GM15510 (cell line): Measurements from ENCODE around the gene FHIT.

Experiments
- POLR2A ChIP-seq: IDR thresholded peaks from 3 replicates; pipeline ENCODE4 v1.6.1; 2011; ENCODE audit warnings: borderline replicate concordance; ENCODE audit not compliant: insufficient read length; ENCODE audit errors: extremely low read depth

The FHIT gene

DNA sequence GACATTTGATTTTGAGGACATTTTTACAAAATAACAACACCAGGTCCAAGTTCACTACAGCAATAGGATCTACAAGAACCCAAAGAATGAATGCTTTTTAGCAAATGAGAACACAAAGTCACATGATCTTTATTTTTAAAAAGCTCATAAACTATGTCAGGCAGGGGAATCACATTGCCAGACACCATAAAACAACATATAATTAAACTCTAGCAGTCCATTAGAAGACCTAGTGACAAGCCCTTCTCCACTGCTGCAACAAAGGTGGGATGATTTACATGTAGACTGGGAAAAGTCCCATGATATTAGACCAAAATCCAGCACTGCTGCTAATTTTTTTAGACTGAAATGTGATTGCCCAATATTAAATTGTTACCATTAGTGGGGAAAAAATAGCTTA, 92.6 kb downstream of the FHIT start:
- TF ChIP-seq POLR2A: no peak

DNA sequence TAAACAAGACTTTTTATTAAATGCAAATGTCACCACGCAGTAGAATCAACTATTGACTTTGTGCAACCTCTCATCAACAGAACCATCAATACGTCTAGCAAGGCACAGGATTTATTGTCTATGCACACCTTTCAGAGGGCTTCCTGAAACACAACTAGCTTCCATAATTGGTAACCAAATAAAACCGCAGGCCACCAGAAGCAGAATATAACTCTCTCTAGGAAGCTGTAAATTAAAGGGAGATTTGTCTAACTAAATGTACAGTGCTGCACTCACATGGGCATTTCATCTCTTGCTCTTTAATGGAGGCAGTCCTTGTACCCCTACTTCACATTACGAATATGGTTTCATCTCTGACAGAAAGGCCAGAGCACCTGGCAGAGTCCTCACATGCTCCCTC, 93.0 kb downstream of the FHIT start:
- TF ChIP-seq POLR2A: no peak

DNA sequence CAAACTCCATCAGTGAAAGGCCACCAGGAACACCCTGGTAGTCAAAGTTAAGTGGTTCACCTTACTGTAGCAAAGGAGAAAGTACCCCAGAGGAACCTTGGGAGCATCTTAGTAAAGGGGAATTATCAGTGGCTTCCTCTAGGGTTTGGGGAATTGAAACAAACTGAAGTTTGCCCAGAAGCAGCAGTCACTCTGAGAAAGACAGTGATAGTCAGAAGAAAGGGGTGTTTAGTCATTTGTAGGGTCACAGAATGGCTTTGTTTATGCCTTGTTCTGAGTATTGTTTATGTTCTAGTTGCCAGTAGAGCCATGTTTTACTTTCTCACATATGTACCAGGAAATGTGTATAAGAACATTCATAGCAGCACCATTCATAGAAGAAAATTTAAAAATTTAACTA, 93.8 kb downstream of the FHIT start:
- no peak for TF ChIP-seq POLR2A

DNA sequence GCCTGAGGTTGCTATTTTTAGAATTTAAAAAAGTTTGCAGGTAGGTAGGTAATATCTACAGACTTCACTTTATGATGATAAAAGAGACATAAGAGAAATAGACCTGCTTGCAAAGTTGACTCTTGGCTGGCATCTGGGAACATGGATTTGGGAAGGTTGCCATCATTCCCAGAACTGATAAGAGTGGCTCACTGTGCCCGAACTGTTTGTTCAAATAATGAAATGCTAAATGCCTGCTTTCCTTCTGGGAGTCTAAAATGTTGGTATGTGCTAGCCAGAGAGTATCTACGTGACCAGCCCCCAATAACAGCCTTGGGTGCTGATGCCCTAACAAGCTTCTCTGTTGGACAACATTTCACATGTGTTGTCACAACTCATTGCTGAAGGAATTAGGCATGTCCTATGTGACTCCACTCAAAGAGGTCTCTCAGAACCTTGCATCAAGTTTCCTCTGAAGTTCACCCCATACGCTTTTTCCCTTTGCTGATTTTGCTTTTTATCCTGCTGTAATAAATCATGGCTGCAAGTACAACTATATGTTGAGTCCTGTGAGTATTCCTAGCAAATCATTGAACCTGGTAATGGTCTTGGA, 95.5 kb downstream of the FHIT start:
- no peak for TF ChIP-seq POLR2A

DNA sequence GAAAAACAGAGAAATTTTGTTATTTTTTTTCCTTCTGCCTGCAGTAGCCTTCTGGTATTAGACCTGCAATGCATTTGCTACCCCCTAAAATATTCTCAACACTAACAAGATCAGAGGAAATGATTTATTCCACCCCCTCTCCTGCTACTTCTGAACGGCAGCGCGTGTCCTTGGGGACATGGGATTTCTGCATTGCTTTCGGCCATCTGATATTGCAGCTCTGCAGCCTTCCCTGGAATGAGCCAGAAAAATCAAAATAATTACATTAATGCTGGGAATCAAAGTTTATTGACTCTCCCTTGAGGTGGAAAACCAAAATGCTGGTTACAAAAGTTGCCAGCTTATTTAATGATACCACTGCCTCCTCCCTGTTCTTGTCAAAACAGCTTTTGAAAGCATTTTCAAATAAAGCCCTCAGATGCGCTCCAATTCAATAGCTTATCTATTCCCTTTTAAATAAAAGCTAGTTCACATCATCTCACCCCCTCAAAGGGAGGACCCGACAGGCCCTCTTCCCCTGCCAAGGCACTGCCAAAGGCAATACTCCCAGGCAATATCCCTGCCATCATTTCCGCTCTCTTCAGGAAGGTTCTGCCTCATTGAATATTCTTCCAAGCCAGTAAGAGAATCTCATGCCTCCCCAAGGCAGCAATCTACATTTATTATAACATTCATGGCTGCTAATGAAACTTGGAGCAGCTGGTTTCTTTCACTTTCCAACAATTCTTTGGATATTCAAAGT, 96.6 kb downstream of the FHIT start:
- TF ChIP-seq POLR2A: no peak

DNA sequence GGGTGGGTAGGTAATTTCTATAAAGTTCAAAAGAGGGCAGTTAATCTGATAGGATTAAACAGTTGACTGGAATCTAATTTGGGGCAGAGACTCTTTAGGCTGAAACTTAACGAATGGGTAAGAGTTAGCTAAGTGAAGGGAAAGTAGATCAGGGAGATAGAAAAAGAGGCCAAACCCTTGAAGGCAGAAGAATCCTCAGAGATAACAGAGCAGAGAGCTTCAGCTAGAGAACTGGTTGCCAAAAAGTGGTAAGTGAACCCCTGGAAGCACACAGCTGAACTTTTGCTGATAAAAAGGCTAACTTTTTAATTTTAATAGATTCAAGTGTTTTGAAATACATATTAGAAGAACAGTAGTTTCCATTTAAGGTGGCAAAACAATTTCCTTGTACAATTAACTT, 99.2 kb downstream of the FHIT start:
- no peak for TF ChIP-seq POLR2A

DNA sequence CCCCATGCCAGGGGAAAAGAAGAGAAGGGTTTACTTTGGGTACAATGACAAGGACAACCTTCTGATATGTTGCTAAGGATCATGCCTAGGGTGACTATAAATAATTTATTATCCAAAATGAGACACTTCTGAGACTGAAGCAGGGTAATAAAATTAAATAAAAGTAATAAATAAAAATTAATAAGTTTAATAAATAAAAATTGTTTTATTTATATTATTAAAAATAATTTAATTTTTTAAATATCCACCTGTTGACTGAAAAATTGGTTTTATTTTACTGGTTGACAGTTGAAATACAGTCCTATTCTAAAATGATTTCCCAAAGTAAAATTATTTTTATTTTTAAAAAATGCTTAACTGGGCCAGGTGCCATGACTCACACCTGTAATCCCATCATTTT, 102.0 kb downstream of the FHIT start:
- TF ChIP-seq POLR2A: no peak

DNA sequence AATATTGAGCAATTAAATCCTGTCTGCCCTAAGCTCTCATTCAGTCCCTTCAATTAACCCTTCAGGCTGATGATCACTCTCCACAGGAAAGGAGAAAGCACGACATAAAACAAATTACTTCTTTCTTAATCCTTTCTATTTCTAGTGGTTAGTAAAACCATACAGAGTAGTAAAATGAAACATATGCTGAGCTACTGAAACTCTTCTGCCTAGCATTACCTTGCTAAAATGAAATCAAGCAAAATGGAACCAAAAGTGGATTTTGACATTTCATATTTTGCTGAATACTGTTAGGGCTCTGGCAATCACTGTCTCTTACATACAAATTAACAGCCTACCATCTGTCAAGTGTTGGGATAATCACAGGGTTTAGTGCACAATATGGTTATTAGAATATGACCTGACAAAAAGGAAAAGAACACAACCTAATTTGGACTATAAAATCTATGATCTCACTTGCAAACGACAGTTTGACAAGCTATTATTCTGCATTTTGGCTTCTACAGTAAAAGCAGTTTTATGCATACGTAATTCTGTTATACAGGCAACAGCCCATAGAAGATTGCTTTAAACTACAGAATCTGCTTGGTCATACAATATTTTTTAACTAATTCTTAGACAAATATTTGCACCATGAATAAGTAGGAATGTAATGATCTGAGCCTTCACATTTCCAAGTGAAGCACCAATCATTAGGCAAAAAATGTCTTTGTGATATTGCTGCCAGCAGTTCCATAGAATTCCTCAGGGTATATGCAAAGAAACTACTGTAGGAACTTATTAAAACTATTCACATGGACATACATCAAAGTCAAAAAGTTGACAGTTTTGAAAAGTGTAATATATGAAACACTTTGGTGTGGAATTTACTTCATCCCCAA, 105.0 kb downstream of the FHIT start:
- no peak for TF ChIP-seq POLR2A

DNA sequence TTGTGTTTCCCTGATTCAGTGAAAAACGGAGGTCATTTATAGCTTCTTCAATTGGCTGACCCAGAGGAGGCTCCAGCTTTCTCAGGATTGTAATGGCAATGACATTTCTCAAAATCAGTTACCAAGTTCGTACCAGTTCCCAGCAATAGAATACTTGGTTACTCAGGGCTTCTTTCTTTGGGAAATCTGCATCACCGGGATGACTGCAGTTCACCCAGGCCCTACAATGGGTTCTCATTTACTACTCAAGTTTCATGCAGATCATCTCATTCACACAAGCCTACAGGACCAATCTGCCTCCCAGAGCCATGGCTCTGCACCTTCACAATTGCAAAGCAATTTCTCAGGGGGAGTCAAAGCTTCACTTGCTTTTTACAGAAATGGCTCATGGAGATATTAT, 109.6 kb downstream of the FHIT start:
- no peak for TF ChIP-seq POLR2A

DNA sequence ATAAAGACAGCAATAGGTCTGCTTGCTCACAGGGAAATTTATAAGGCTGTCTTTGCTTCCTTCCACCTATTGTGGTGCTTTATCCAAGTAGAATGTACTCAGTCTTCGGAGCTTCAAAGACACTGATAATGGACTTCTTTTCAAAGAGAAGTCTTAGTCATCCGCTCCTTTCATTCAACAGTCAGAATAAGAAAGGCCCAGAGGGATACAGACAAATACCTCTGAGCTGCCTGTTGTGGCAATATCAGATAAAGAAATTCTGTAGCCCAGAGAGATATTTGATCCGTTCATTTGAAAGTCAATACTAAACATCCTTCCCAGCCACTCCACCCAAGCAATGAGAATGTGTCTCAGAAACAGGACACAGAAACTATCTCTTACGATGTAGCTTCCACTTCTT, 110.0 kb downstream of the FHIT start:
- TF ChIP-seq POLR2A: no peak

DNA sequence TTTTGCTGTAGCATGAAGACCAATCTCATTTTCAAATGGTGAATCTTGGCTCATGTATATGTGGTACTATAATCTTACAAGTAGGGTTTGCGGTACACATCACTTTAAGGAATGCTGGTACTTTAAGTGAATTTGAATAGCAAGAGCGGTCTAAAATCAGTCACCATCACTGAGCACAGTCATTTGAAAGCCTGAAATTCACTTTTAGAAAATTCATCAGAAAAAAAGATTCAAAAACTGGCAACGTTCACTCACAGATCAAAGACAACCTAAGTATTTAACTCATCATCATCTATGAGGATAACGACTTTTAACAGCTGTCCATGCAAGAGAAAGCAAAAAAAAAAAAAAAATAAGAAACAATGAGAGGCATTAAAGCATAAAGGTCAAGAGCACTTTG, 111.6 kb downstream of the FHIT start:
- no peak for TF ChIP-seq POLR2A

DNA sequence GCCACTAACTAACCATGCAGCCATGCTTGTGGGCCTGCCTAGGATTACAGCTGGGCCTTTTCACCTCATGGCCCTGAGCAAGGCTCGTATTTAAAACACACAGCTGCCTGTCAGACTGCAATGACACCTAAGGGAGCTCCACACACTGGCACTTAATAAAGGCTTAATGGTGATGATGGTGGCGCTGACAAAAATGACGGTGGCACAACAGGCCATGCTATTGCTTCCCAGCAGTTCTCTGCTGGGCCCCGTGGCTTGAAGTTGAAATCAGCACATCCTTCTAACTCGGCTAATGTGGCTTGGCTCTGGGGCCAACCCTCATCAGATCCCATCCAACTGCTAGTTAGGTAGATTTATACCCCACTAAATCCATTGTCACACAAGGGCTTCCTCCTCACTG, 112.9 kb downstream of the FHIT start:
- TF ChIP-seq POLR2A: no peak

DNA sequence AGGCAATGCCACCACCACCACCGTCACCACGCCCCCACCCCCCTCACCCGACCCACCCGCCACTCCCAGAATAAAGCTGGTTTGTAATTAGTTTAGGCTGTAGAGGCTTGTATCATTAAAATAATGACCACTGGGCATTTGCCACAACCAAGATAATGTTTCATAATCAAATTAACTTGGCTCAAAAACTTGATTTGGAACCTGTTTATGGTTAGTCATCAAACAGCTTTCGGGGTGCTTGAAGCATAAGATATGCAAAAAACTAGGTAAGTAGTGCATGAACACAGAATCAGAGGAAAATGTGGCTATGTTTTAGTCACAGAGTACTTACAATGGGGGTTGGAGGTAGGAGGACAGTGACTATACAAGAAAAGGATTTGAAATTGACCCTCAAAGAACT, 115.1 kb downstream of the FHIT start:
- no peak for TF ChIP-seq POLR2A

DNA sequence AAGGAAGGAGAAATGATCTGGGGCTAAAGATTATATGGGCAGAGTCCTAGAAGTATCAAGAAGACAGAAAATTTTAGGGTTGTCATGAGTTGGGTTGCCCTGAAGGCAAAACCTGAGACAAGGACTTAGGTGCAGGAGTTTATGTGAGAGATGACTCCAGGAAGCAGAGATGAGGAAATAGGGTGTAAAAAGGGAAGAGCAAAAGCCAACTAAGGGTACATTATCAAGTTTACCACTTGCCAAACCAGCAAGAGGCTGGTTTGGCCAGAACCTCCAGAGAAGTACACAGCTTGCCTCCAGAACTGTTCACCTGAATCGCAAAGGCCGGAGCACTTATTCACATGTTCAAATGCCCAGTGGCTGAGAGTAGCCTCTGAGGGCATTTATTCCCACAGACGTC, 116.7 kb downstream of the FHIT start:
- TF ChIP-seq POLR2A: no peak

DNA sequence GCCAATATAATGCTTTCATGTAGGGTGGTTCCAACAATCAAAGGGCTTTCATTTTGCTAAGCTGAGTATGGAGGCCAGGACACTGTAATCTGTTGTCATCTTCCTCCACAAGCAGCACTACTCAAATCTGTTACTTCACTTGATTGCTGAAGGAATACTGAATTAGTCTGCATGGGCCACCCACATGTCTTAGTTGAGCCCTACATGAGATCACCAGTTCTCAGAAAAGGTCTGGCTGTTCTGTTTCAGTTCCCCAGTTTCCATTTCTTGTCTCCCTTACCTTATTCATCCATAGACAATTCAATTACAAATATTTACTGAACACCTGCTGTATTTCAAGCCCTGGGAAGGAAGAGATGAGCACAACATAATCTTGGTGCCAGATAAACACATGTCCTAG, 119.2 kb downstream of the FHIT start:
- no peak for TF ChIP-seq POLR2A
